Thoracic aorta (tissue), 2 donors: ENCODE results near the gene RECK. TPM values are rescaled to one million over a fixed set of nuclear protein-coding genes. Genes with fewer than 3 reads are reported as not detected.

Experiments used
- ATAC-seq: fragments of 150-250 bp; one replicate; pipeline ENCODE4 v1.8.0; 2017; ENCODE audit warnings: low read depth; ENCODE audit not compliant: insufficient number of reproducible peaks, low FRiP score
- DNase-seq: peaks from one replicate; pipeline ENCODE4 v3.0.0-alpha.2; 2020; ENCODE audit warnings: low spot score
- H3K27ac ChIP-seq, 2 donors: fragments of 200-600 bp; sonication (generic); 1 replicate in 1 of 2; 2 replicates in 1 of 2; pipeline ENCODE4 v1.5.1; 2016; ENCODE audit warnings: mild to moderate bottlenecking in 2 of 2, moderate library complexity in 2 of 2
- H3K27me3 ChIP-seq: fragments of 200-600 bp; sonication (generic); replicated peaks from 2 replicates; pipeline ENCODE4 v1.6.0; 2016; ENCODE audit warnings: mild to moderate bottlenecking; ENCODE audit not compliant: insufficient read depth
- H3K36me3 ChIP-seq: fragments of 200-600 bp; sonication (generic); one replicate; pipeline ENCODE4 v1.5.1; 2016
- H3K4me1 ChIP-seq, 2 donors: fragments of 200-600 bp; sonication (generic); 1 replicate in 1 of 2; 2 replicates in 1 of 2; pipeline versions ENCODE4 v1.5.1 to v1.6.0; 2016; ENCODE audit warnings: low read depth in 2 of 2, mild to moderate bottlenecking in 1 of 2; ENCODE audit not compliant: control insufficient read depth in 1 of 2
- H3K4me3 ChIP-seq: fragments of 200-600 bp; sonication (generic); 2 replicates; pipeline ENCODE4 v1.5.1; 2016; ENCODE audit warnings: mild to moderate bottlenecking
- H3K9me3 ChIP-seq: fragments of 200-600 bp; sonication (generic); 2 replicates; pipeline ENCODE4 v1.5.1; 2016
- CTCF ChIP-seq: fragments of 200-600 bp; sonication (generic); IDR thresholded peaks from one replicate; pipeline ENCODE4 v1.5.1; 2019; ENCODE audit warnings: antibody characterized with exemption
- total RNA-seq, 2 donors: library from RNA; depleted of rRNA; stranded (reverse); fragments of >200 nt; gene quantifications; one replicate each; pipeline versions ENCODE4 v1.1.0 to v1.2.3, GENCODE V29; 2016

The RECK gene
- total RNA-seq, 2 donors from 2014 or later, result 19.8 to 30.5 TPM

GRCh38 chr9:36034234-36034633 lies 2.5 kb upstream of the RECK start:
- H3K4me1 ChIP-seq, result peaks cover 5 to 35% of the 10 kb centered on the region in 2 donors
- DNase-seq, result no peak
- no peak for ATAC-seq

DNA sequence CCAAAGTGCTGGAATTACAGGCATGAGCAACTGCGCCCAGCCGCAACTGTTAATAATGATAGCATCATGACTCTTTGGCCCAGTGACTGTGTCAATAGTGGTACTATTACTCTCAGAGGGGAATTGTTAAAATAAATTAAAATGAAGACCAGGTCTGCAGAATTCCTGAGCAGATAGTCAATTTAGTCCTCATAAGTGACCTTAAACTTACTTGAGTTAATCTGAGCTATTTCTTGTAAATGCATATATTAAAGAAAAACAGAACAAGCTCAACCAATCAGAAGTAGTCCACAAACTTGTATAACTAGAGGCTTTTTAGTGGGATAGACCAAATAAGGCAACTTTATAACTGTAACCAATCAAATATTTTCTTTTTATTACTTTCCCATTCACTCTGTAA lies 1.7 kb upstream of the RECK start:
- Histone ChIP-seq H3K4me1 (peaks cover 13 to 35% of the 10 kb centered on the region in 2 donors), H3K27me3 (no peaks in the 10 kb centered on the region), H3K4me3 (no peak overlapping the region), H3K9me3 (no peaks in the 10 kb centered on the region), H3K27ac (no peak overlapping the region), H3K36me3 (no peaks in the 10 kb centered on the region)
- ATAC-seq, result no peak
- no peak for DNase-seq
- no peak for TF ChIP-seq CTCF

More at GRCh38 chr9:36034234-36034633, 2.5 kb upstream of the RECK start:
- Histone ChIP-seq H3K27me3 (no peaks in the 10 kb centered on the region), H3K27ac (no peak overlapping the region), H3K9me3 (no peaks in the 10 kb centered on the region), H3K36me3 (no peaks in the 10 kb centered on the region), H3K4me3 (no peak overlapping the region)
- TF ChIP-seq CTCF, result no peak

GRCh38 chr9:36036253-36036779 lies 397 bp upstream of the RECK start:
- H3K4me1 ChIP-seq, result peaks cover 23 to 39% of the 10 kb centered on the region in 2 donors
- peak overlapping the region; percentile 96 for H3K4me3 ChIP-seq
- no peak for DNase-seq
- no peaks in the 10 kb centered on the region for H3K9me3 ChIP-seq
- TF ChIP-seq CTCF, result no peak
- no peaks in the 10 kb centered on the region for H3K27me3 ChIP-seq
- peak; percentile 47 for ATAC-seq
- no peaks in the 10 kb centered on the region for H3K36me3 ChIP-seq
- H3K27ac ChIP-seq, result peak overlapping the region; percentile 80 to 83

DNA sequence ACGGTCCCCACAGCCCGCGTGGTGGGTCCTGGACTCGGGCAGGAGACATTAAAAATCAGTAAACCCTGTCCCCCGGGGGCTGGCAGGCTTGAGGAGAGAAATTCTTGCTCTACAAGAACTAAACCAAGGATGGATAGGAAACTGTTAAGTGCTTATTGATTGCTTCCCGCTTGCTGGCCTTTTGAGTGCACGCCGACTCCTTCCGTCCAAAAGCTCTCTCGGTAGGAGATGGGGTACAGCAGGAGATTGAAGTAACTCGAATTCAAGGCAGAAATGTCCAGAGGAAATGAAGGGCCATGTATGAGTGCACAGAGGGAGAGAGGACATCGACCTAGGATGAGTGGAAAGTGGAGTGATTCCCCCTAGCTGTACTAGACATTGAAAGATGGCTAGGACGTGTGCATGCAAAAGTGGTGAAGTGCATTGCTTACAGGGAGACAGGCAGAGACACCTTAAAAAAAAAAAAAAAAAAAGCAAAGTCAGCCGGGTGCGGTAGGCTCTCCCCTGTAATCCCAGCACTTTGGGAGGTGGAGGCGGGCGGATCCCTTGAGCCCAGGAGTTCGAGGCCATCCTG lies 923 bp downstream of the RECK start:
- Histone ChIP-seq H3K9me3 (no peaks in the 10 kb centered on the region), H3K27ac (peak overlapping the region; percentile 80 to 83), H3K4me1 (peaks cover 23 to 48% of the 10 kb centered on the region in 2 donors), H3K4me3 (peak overlapping the region; percentile 96), H3K36me3 (no peaks in the 10 kb centered on the region), H3K27me3 (no peaks in the 10 kb centered on the region)
- no peak for DNase-seq
- ATAC-seq, result no peak
- no peak for TF ChIP-seq CTCF

DNA sequence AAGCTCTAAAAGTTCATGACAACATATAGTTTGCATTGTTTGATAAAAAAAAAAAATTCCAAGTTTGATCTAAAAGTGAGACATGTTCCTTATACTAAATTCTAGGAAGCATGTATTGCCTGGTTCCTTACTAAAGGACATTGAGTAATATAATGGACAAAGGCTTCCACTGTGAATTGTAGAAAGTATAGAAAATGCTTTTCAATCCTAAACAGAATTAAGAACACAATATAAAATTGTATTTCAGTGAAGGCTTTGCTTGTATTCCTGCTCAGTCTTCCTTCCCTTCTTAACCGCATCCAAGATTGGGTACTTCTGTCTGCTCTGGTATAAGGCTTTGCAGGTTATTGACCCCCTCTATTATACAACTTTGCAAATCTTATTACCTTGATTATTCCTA lies 2.4 kb downstream of the RECK start:
- ATAC-seq (no peak), DNase-seq (no peak)
- Histone ChIP-seq H3K27me3 (no peaks in the 10 kb centered on the region), H3K9me3 (no peaks in the 10 kb centered on the region), H3K36me3 (no peaks in the 10 kb centered on the region), H3K4me1 (peaks cover 23 to 48% of the 10 kb centered on the region in 2 donors), H3K4me3 (no peak overlapping the region), H3K27ac (no peak overlapping the region)
- no peak for TF ChIP-seq CTCF
